K562 (cell line): ENCODE results near the gene ELP1. TPM values are rescaled to one million over a fixed set of nuclear protein-coding genes. Genes with fewer than 3 reads are reported as not detected.

Experiments
- CEBPB ChIP-seq: fragments of 450-650 bp; IDR thresholded peaks from 2 replicates; pipeline ENCODE4 v1.6.1; 2016; ENCODE audit warnings: missing genetic modification characterization, missing compliant biosample characterization
- CREB1 ChIP-seq, 2 experiments: sonication (generic) in 1 of 2; formaldehyde crosslinking in 1 of 2; IDR thresholded peaks; 2 replicates each; pipeline versions ENCODE4 v1.6.1 to v1.8.0; 2012 to 2022; ENCODE audit warnings: inconsistent platforms in 1 of 2, mild to moderate bottlenecking in 1 of 2, missing genetic modification reagents in 1 of 2, moderate library complexity in 1 of 2
- CTCF ChIP-seq, 3 experiments: IDR thresholded peaks in 2 of 3; conservative IDR thresholded peaks in 1 of 3; 2 replicates each; pipeline ENCODE4 v1.5.1; 2011 to 2012; ENCODE audit warnings: low read length in 3 of 3, mild to moderate bottlenecking in 3 of 3, control low read depth in 2 of 3, improper control_type of control experiment in 1 of 3, inconsistent platforms in 1 of 3, low read depth in 1 of 3, mixed read lengths in 1 of 3, moderate library complexity in 1 of 3; ENCODE audit not compliant: insufficient read depth in 2 of 3
- DLX4 ChIP-seq: fragments of 250-450 bp; sonication (Bioruptor Pico); IDR thresholded peaks from 2 replicates; pipeline ENCODE4 v1.6.1; 2021; ENCODE audit warnings: mild to moderate bottlenecking
- E2F6 ChIP-seq, 2 experiments: IDR thresholded peaks; 2 replicates each; pipeline ENCODE4 v1.6.1; 2011; ENCODE audit warnings: borderline replicate concordance in 1 of 2, control low read depth in 1 of 2, low read depth in 1 of 2, low read length in 1 of 2, mild to moderate bottlenecking in 1 of 2, mixed read lengths in 1 of 2, moderate library complexity in 1 of 2; ENCODE audit not compliant: insufficient read depth in 1 of 2, insufficient read length in 1 of 2, poor library complexity in 1 of 2, severe bottlenecking in 1 of 2; ENCODE audit errors: extremely low read depth in 1 of 2
- JUN ChIP-seq, 2 experiments: sonication (generic) in 1 of 2; formaldehyde crosslinking in 1 of 2; IDR thresholded peaks; 2 replicates each; pipeline versions ENCODE4 v1.6.1 to v1.8.0; 2012 to 2022; ENCODE audit warnings: borderline replicate concordance in 2 of 2, mild to moderate bottlenecking in 2 of 2, improper control_type of control experiment in 1 of 2, low read depth in 1 of 2, low read length in 1 of 2, missing genetic modification reagents in 1 of 2
- MLLT1 ChIP-seq, 2 experiments: fragments of 450-650 bp; IDR thresholded peaks; 2 replicates each; pipeline ENCODE4 v1.6.1; 2016
- RCOR1 ChIP-seq, 2 experiments: IDR thresholded peaks; 2 replicates each; pipeline ENCODE4 v1.6.1; 2012; ENCODE audit warnings: low read depth in 2 of 2, low read length in 2 of 2, borderline replicate concordance in 1 of 2, improper control_type of control experiment in 1 of 2
- REST ChIP-seq, 2 experiments: fragments of 450-650 bp; formaldehyde crosslinking in 1 of 2; IDR thresholded peaks; 2 replicates each; pipeline versions ENCODE4 v1.4.0 to v1.6.1; 2014 to 2020; ENCODE audit warnings: mild to moderate bottlenecking in 2 of 2, borderline replicate concordance in 1 of 2, low read depth in 1 of 2
- SMAD2 ChIP-seq: fragments of 150-350 bp; IDR thresholded peaks from 2 replicates; pipeline ENCODE4 v1.6.1; 2014; ENCODE audit warnings: low read depth, mild to moderate bottlenecking, low read length
- SRF ChIP-seq, 2 experiments: fragments of 250-450, 450-650 bp in 1 of 2; sonication (Bioruptor Pico) in 1 of 2; sonication (generic) in 1 of 2; formaldehyde crosslinking; IDR thresholded peaks; 2 replicates each; pipeline versions ENCODE4 v1.5.0 to v1.5.1; 2020 to 2022; ENCODE audit warnings: mild to moderate bottlenecking in 1 of 2, missing genetic modification reagents in 1 of 2
- polyA plus RNA-seq, 8 experiments: library from polyadenylated mRNA; depleted of rRNA in 4 of 8; stranded (reverse) in 5 of 8; unstranded in 3 of 8; fragments of >200 nt; fragmentation: Nextera tagmentation in 2 of 8; fragmentation: Illumina TruSeq in 1 of 8; extraction: Ambion mirVana in 2 of 8; extraction: Trizol in 1 of 8; gene quantifications; 2 replicates each; pipeline versions ENCODE4 v1.2.1 to v1.2.3, GENCODE V29; 2011 to 2014; ENCODE audit warnings: inconsistent platforms in 1 of 8, missing spikeins in 1 of 8
- total RNA-seq, 7 experiments: library from RNA; depleted of rRNA in 6 of 7; stranded (reverse); fragments of >200 nt in 6 of 7; fragmentation: Illumina TruSeq in 2 of 7; extraction: Trizol in 2 of 7; gene quantifications; 2 replicates each; pipeline versions ENCODE4 v1.2.1 to v1.2.3, GENCODE V29; 2011 to 2021; ENCODE audit warnings: low replicate concordance in 1 of 7

The ELP1 gene
- total and polyA plus RNA-seq, 9 of the 15 experiments (the other 6 are each of a cell fraction or from before 2014, with no cell fraction given) = 17.0 to 48.6 (median 39.7) TPM

GRCh38 chr9:108934323-108934893 lies 484 bp upstream of the ELP1 start, which contains the start of gene ABITRAM (continued):
- no peak for TF ChIP-seq JUN (IDR thresholded peaks at IDR 0.05; ENCODE audit: borderline replicate concordance, low read depth, low read length)
- TF ChIP-seq JUN (CRISPR knock-in tag; IDR thresholded peaks at IDR 0.05; ENCODE audit: borderline replicate concordance) = no peak
- TF ChIP-seq DLX4 (CRISPR knock-in tag) = no peak
- no peak for TF ChIP-seq MLLT1 (IDR thresholded peaks at IDR 0.05)
- TF ChIP-seq CEBPB (tag) = no peak
- TF ChIP-seq SMAD2 = no peak
- TF ChIP-seq CTCF (IDR thresholded peaks at IDR 0.05 in 2 of 3, conservative IDR thresholded peaks at IDR 0.05 in 1 of 3; ENCODE audit: insufficient read depth in 2 of 3, low read depth in 1 of 3, low read length in 3 of 3) = no peak
- TF ChIP-seq REST (IDR thresholded peaks at IDR 0.05; ENCODE audit: borderline replicate concordance) = peak; percentile 4; the same call in 1 of the 2 replicates
- TF ChIP-seq REST (CRISPR knock-in tag; IDR thresholded peaks at IDR 0.05; ENCODE audit: low read depth) = no peak
- peak; percentile 71; the same call in 1 of the 2 replicates for TF ChIP-seq CREB1 (IDR thresholded peaks at IDR 0.05)
- 0 out of 2 replicates have a peak, but pooled peaks have one; percentile 25 for TF ChIP-seq CREB1 (CRISPR knock-in tag; IDR thresholded peaks at IDR 0.05)
- TF ChIP-seq SRF (CRISPR knock-in tag; IDR thresholded peaks at IDR 0.05) = no peak
- no peak for TF ChIP-seq E2F6 (IDR thresholded peaks at IDR 0.05; ENCODE audit: borderline replicate concordance in 1 of 2, extremely low read depth in 1 of 2, insufficient read depth in 1 of 2, insufficient read length in 1 of 2, low read depth in 1 of 2, low read length in 1 of 2, poor library complexity in 1 of 2, severe bottlenecking in 1 of 2)
- no peak for TF ChIP-seq RCOR1 (IDR thresholded peaks at IDR 0.05; ENCODE audit: borderline replicate concordance in 1 of 2, low read depth in 2 of 2, low read length in 2 of 2)
